HepG2 (cell line): ENCODE measurements around the gene ST6GALNAC2. TPM values are rescaled to one million over a fixed set of nuclear protein-coding genes. Genes with fewer than 3 reads are reported as not detected.

Experiments
- ARNT2 ChIP-seq: sonication (generic); formaldehyde crosslinking; IDR thresholded peaks from 2 replicates; pipeline ENCODE4 v1.8.0; 2022; ENCODE audit warnings: mild to moderate bottlenecking, low read depth, missing genetic modification reagents, moderate library complexity
- ATM ChIP-seq: fragments of 450-650 bp; IDR thresholded peaks from 2 replicates; pipeline ENCODE4 v1.7.1; 2017; ENCODE audit warnings: mild to moderate bottlenecking, borderline replicate concordance
- BRD4 ChIP-seq: sonication (generic); formaldehyde crosslinking; IDR thresholded peaks from 2 replicates; pipeline ENCODE4 v1.4.0; 2020; ENCODE audit warnings: missing genetic modification reagents
- FOXP1 ChIP-seq, 2 experiments: fragments of 450-650 bp in 1 of 2; IDR thresholded peaks; 2 replicates each; pipeline ENCODE4 v1.6.1; 2017 to 2018; ENCODE audit warnings: antibody characterized with exemption in 1 of 2
- HNRNPL ChIP-seq: fragments of 200-400 bp; formaldehyde crosslinking; IDR thresholded peaks from 2 replicates; pipeline ENCODE4 v1.6.1; 2017; ENCODE audit warnings: mild to moderate bottlenecking, low read depth, low read length
- KAT2B ChIP-seq: fragments of 150-350 bp; IDR thresholded peaks from 2 replicates; pipeline ENCODE4 v1.6.1; 2014; ENCODE audit warnings: low read depth, low read length, borderline replicate concordance
- KDM4B ChIP-seq: sonication (generic); formaldehyde crosslinking; IDR thresholded peaks from 2 replicates; pipeline ENCODE4 v1.4.0; 2020; ENCODE audit warnings: missing genetic modification reagents
- KMT2B ChIP-seq: IDR thresholded peaks from 2 replicates; pipeline ENCODE4 v1.6.1; 2016; ENCODE audit warnings: missing genetic modification reagents, missing compliant biosample characterization
- NFE2L1 ChIP-seq: sonication (generic); formaldehyde crosslinking; IDR thresholded peaks from 2 replicates; pipeline ENCODE4 v1.4.0; 2020; ENCODE audit warnings: missing genetic modification reagents, mild to moderate bottlenecking, borderline replicate concordance
- RBM22 ChIP-seq: fragments of 200-400 bp; formaldehyde crosslinking; optimal IDR thresholded peaks from 2 replicates; pipeline ENCODE3; 2017; ENCODE audit warnings: mild to moderate bottlenecking, low read length, moderate library complexity
- SOX13 ChIP-seq, 3 experiments: fragments of 450-650 bp in 1 of 3; sonication (generic) in 1 of 3; formaldehyde crosslinking in 1 of 3; IDR thresholded peaks in 2 of 3; conservative IDR thresholded peaks in 1 of 3; 2 replicates each; pipeline versions ENCODE4 v1.5.0 to v1.6.1; 2016 to 2020; ENCODE audit warnings: antibody characterized with exemption in 1 of 3, mild to moderate bottlenecking in 1 of 3, missing compliant biosample characterization in 1 of 3, missing genetic modification reagents in 1 of 3, moderate library complexity in 1 of 3
- UBTF ChIP-seq: sonication (generic); formaldehyde crosslinking; IDR thresholded peaks from 2 replicates; pipeline ENCODE4 v1.4.0; 2020; ENCODE audit warnings: mild to moderate bottlenecking, missing genetic modification reagents
- YEATS4 ChIP-seq: sonication (generic); formaldehyde crosslinking; IDR thresholded peaks from 2 replicates; pipeline ENCODE4 v1.4.0; 2020; ENCODE audit warnings: missing genetic modification reagents, borderline replicate concordance
- ZEB1 ChIP-seq: IDR thresholded peaks from 2 replicates; pipeline ENCODE4 v1.6.1; 2012; ENCODE audit warnings: mild to moderate bottlenecking, low read depth, inconsistent platforms; ENCODE audit not compliant: insufficient replicate concordance
- ZNF281 ChIP-seq: sonication (generic); formaldehyde crosslinking; IDR thresholded peaks from 2 replicates; pipeline ENCODE4 v1.4.0; 2020; ENCODE audit warnings: missing genetic modification reagents, borderline replicate concordance
- polyA plus RNA-seq, 8 experiments: library from polyadenylated mRNA; depleted of rRNA in 3 of 8; stranded (reverse) in 7 of 8; unstranded in 1 of 8; fragments of >200 nt; fragmentation: Illumina TruSeq in 4 of 8; extraction: Trizol in 4 of 8; gene quantifications; 2 replicates each; pipeline versions ENCODE4 v1.2.1 to v1.2.3, GENCODE V29; 2011 to 2016; ENCODE audit warnings: low read depth in 4 of 8, missing spikeins in 1 of 8, mixed read lengths in 1 of 8; ENCODE audit not compliant: insufficient read depth in 1 of 8
- total RNA-seq, 5 experiments: library from RNA; depleted of rRNA; stranded (reverse); fragments of >200 nt; fragmentation: Illumina TruSeq; extraction: Trizol; gene quantifications; 2 replicates each; pipeline ENCODE4 v1.2.3, GENCODE V29; 2016; ENCODE audit warnings: low read depth in 1 of 5
- TF ChIP-seq, protein P1 (sequence below): sonication (generic); formaldehyde crosslinking; IDR thresholded peaks from 2 replicates; pipeline ENCODE4 v1.4.0; 2020; ENCODE audit warnings: mild to moderate bottlenecking, missing genetic modification reagents
- TF ChIP-seq, protein P2 (sequence below): sonication (generic); formaldehyde crosslinking; IDR thresholded peaks from 2 replicates; pipeline ENCODE4 v1.4.0; 2020; ENCODE audit warnings: low read depth, mild to moderate bottlenecking, missing genetic modification reagents
- TF ChIP-seq, protein P3 (sequence below): sonication (generic); formaldehyde crosslinking; IDR thresholded peaks from 2 replicates; pipeline ENCODE4 v1.4.0; 2020; ENCODE audit warnings: missing genetic modification reagents

The ST6GALNAC2 gene
- total and polyA plus RNA-seq, 2 of the 13 experiments (the other 11 are each of a cell fraction or from before 2014, with no cell fraction given), result 0.12 to 0.49 TPM

GRCh38 chr17:76585649-76586593, at the start of gene ST6GALNAC2 (continued):
- TF ChIP-seq ZNF281 (CRISPR knock-in tag), result peak; percentile 59; the same call in 1 of the 2 replicates
- TF ChIP-seq YEATS4, result no peak; the same call in 1 of the 2 replicates
- no peak for TF ChIP-seq SOX13 (IDR thresholded peaks at IDR 0.05)
- TF ChIP-seq SOX13 (CRISPR knock-in tag; conservative IDR thresholded peaks at IDR 0.05 in 1 of 2, IDR thresholded peaks at IDR 0.05 in 1 of 2), result peak in 1 of 2 experiments; percentile 37; a peak in 1 of 4 replicates
- TF ChIP-seq FOXP1 (IDR thresholded peaks at IDR 0.05), result no peak
- TF ChIP-seq FOXP1 (CRISPR knock-in tag; IDR thresholded peaks at IDR 0.05), result no peak
- TF ChIP-seq UBTF (CRISPR knock-in tag), result peak; percentile 96
- no peak for TF ChIP-seq KMT2B (CRISPR knock-in tag)
- TF ChIP-seq, protein P1, sequence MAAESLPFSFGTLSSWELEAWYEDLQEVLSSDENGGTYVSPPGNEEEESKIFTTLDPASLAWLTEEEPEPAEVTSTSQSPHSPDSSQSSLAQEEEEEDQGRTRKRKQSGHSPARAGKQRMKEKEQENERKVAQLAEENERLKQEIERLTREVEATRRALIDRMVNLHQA (CRISPR knock-in tag), result no peak
- TF ChIP-seq KDM4B (CRISPR knock-in tag), result peak; percentile 41; the same call in 1 of the 2 replicates
- TF ChIP-seq, protein P2, sequence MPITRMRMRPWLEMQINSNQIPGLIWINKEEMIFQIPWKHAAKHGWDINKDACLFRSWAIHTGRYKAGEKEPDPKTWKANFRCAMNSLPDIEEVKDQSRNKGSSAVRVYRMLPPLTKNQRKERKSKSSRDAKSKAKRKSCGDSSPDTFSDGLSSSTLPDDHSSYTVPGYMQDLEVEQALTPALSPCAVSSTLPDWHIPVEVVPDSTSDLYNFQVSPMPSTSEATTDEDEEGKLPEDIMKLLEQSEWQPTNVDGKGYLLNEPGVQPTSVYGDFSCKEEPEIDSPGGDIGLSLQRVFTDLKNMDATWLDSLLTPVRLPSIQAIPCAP (CRISPR knock-in tag), result no peak
- no peak for TF ChIP-seq NFE2L1 (CRISPR knock-in tag)
- peak; percentile 73; the same call in 1 of the 2 replicates for TF ChIP-seq HNRNPL
- no peak for TF ChIP-seq RBM22
- TF ChIP-seq BRD4 (CRISPR knock-in tag), result no peak
- no peak for TF ChIP-seq ATM
- no peak for TF ChIP-seq KAT2B
- TF ChIP-seq, protein P3, sequence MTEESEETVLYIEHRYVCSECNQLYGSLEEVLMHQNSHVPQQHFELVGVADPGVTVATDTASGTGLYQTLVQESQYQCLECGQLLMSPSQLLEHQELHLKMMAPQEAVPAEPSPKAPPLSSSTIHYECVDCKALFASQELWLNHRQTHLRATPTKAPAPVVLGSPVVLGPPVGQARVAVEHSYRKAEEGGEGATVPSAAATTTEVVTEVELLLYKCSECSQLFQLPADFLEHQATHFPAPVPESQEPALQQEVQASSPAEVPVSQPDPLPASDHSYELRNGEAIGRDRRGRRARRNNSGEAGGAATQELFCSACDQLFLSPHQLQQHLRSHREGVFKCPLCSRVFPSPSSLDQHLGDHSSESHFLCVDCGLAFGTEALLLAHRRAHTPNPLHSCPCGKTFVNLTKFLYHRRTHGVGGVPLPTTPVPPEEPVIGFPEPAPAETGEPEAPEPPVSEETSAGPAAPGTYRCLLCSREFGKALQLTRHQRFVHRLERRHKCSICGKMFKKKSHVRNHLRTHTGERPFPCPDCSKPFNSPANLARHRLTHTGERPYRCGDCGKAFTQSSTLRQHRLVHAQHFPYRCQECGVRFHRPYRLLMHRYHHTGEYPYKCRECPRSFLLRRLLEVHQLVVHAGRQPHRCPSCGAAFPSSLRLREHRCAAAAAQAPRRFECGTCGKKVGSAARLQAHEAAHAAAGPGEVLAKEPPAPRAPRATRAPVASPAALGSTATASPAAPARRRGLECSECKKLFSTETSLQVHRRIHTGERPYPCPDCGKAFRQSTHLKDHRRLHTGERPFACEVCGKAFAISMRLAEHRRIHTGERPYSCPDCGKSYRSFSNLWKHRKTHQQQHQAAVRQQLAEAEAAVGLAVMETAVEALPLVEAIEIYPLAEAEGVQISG (CRISPR knock-in tag), result 0 out of 2 replicates have a peak, but pooled peaks have one; percentile 15
- TF ChIP-seq ZEB1, result no peak
- TF ChIP-seq ARNT2 (CRISPR knock-in tag), result peak; percentile 63; the same call in 1 of the 2 replicates
